Skin epidermis (tissue), 12 donors: ENCODE measurements around the gene PFN3.

Experiments used
- H3K27ac ChIP-seq, 21 experiments: fragments of 200-600 bp; sonication (generic) in 11 of 21; one replicate each; pipeline ENCODE4 v1.5.0; 2020; ENCODE audit warnings: mild to moderate bottlenecking in 3 of 21, inconsistent platforms in 2 of 21, moderate library complexity in 2 of 21
- H3K4me3 ChIP-seq, 7 experiments: fragments of 200-600 bp; sonication (generic) in 2 of 7; one replicate each; pipeline ENCODE4 v1.5.0; 2020; ENCODE audit warnings: inconsistent platforms in 2 of 7, mild to moderate bottlenecking in 2 of 7, moderate library complexity in 1 of 7

Gene PFN3

DNA sequence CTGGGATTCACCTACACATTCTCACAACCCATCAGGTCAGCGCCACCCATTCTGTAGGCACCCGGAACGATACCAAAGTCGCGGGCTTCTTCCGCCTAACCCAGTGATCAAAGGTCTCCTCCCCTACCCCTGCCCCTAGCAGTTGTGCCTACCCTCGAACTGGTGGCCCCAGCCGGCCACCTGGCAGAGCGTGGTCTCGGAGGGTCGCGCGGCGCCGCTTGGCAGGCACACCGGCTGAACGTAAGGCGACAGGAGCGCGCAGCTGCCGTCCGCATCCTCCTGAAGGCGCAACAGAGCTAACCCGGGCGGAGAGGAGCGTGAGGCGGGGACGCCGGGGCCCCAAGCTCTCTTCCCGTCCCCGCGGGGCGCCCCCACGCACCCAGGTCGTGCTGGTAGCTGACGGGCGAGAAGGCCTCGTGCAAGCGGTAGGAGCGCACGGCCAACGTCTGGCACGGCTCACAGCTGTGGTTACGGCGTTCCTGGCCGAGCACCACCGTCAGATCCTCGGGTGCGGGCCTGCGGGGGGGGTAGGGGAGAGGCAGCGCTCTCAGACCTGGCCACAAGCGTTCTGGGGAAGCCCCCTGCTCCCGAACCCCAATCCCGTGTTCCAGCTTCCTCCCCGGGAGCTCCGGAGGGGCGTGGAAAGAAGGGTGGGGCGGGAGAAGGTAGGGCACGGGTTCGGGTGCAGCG, 2.8 kb upstream of the PFN3 start:
- Histone ChIP-seq H3K4me3 (peak overlapping the region; percentile 33 to 54 (median 42)), H3K27ac (peak overlapping the region in 17 of 21 experiments; percentile 17 to 78 (median 47))

DNA sequence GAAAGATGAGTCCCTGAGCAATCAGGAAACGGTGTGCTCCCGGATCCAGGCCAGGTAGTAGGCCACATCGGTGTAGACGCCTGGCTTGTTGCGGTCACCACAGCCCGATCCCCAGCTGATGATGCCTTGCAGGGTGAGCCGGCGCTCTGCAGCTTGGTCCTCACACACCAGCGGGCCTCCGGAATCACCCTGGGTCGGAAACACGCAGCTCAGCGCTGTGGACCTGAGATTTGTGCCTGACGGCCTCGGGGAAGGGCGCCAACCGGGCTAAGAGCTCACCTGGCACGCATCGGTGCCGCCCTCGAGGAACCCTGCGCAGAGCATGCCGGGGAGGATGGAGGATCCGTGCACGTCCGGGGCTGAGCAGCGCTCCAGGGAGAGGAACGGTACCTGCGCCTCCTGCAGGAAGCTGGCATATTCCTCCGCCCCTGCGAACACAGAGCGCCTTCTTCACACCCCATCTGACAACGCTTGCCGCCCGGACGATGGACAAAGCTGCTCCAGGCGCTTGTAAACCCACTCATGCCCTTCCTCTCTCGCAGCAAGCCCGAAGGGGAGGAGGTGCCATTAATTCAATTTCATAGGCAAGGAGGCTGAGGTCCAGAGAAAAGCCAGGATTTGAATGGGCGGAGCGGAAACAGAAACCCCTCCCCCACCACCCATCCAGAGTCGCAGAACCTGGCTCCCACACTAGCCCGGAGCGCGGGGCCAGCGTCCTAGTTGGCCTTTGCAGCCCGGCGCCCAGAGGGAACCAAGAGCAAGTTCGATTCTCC, 2.0 kb upstream of the PFN3 start:
- H3K4me3 ChIP-seq = peak overlapping the region; percentile 33 to 54 (median 42)
- H3K27ac ChIP-seq = peak overlapping the region in 5 of 21 experiments; percentile 32 to 78 (median 71)

DNA sequence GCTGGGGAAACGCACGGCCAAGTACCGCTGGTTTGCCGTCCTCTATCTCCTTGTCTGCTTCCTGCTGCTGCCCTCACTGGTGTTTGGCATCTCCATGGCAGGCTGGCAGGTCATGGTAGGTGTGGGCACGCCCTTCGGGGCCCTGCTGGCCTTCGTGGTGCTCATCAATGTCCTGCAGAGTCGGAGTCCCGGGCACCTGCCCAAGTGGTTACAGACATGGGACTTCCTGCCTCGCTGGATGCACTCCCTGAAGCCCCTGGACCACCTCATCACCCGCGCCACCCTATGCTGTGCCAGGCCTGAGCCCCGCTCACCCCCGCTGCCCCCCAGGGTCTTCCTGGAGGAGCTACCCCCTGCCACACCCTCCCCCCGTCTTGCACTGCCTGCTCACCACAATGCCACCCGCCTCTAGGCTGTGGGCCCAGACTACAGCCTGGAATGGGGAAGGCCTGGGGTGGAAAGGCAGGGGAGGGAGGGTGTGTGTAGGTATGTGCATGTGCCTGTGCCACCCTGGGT, 2.5 kb downstream of the PFN3 start:
- no peak overlapping the region for H3K27ac ChIP-seq
- no peak overlapping the region for H3K4me3 ChIP-seq

DNA sequence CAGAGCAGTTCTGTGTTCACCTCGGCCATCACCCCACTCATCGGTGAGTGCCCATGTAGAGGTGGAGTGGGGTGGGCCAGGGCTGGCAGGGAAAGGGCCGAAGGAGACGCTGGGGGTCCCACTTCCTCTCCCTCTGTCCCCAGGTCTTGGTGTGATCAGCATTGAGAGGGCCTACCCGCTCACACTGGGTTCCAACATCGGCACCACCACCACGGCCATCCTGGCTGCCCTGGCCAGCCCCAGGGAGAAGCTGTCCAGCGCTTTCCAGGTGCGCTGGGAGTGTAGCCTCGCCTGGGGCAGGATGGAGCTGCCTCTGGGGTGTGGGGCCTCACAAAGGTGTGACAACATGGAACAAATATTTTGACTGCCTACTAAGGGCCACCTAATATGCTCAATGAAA, 3.7 kb downstream of the PFN3 start:
- Histone ChIP-seq H3K27ac (no peak overlapping the region), H3K4me3 (no peak overlapping the region)

DNA sequence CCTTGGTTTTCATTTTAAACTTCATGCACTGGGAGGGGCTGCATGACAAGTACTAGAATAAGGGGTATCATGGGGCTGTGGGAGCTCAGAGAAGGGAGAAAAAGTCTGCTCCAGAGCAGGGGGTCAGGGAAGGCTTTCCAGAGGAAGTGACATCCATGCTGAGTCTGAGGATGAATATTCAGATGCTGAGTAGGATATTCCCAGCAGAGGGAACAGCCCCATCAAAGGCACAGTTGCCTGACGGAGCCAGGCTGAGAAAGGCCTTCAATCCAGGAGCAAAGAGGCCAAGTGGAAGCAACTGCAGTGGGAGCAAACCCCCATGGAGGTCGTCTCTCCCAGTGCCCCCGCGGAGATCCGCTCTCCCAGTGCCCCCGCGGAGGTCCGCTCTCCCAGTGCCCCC, 4.4 kb downstream of the PFN3 start:
- no peak overlapping the region for H3K4me3 ChIP-seq
- H3K27ac ChIP-seq = no peak overlapping the region

DNA sequence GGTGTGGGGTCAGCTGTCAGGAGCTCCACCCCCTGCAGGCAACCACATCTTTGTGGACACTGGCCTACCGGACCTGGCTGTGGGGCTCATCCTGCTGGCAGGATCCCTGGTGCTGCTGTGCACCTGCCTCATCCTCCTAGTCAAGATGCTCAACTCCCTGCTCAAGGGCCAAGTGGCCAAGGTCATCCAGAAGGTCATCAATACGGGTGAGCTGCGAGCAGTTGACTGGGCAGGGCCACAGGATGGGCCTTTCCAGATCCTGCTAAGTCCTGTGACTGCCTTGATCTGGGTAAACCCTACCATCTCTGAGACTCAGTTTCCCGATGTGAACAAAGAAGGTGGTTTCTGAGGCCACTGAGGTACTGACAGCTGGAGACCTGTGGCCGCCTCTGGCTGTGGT, 6.5 kb downstream of the PFN3 start:
- no peak overlapping the region for H3K4me3 ChIP-seq
- H3K27ac ChIP-seq = no peak overlapping the region

DNA sequence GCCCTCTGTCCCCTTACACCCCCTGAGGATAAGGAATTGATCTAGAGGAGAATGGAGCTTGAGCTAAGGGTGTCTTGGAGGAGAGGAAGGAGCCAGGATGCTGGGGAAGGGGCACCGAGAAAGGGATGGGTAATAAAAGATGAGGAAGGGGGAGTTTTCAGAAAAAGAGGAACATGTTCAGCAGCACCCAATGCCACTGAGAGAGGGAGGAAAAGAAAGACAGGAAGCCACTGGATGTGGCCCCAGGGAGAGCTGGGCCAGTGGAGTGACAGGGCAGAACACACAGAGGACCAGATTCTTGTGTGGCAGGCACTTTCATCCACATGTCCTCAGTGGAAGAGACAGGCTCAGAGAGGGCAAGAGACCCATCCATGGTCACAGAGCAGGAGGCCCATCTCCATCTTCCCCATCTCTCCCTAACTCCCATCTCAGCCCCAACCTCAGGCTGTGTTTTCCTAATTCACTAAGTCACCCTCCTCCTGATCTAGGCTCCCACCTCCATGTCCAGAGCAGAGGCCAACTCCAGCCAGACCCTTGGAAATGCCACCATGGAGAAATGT, 7.2 kb downstream of the PFN3 start:
- Histone ChIP-seq H3K27ac (no peak overlapping the region), H3K4me3 (no peak overlapping the region)

DNA sequence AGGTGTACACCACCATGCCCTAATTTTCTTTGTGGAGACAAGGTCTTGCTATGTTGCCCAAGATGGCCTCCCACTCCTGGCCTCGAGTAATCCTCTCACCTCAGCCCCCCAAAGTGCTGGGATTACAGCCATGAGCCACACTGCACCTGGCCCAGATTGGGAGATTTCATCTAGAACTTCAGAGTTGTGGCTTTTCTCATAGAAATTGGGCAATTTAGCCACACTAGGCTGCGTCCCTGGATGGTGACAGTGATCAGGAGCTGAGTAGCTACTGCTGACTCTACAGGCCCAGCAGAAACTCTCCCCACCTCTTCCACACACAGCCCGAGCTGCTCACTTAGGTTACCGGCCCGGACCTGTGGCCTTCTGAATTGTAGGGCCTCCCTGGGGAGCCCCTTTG, 7.7 kb downstream of the PFN3 start:
- Histone ChIP-seq H3K27ac (no peak overlapping the region), H3K4me3 (no peak overlapping the region)

DNA sequence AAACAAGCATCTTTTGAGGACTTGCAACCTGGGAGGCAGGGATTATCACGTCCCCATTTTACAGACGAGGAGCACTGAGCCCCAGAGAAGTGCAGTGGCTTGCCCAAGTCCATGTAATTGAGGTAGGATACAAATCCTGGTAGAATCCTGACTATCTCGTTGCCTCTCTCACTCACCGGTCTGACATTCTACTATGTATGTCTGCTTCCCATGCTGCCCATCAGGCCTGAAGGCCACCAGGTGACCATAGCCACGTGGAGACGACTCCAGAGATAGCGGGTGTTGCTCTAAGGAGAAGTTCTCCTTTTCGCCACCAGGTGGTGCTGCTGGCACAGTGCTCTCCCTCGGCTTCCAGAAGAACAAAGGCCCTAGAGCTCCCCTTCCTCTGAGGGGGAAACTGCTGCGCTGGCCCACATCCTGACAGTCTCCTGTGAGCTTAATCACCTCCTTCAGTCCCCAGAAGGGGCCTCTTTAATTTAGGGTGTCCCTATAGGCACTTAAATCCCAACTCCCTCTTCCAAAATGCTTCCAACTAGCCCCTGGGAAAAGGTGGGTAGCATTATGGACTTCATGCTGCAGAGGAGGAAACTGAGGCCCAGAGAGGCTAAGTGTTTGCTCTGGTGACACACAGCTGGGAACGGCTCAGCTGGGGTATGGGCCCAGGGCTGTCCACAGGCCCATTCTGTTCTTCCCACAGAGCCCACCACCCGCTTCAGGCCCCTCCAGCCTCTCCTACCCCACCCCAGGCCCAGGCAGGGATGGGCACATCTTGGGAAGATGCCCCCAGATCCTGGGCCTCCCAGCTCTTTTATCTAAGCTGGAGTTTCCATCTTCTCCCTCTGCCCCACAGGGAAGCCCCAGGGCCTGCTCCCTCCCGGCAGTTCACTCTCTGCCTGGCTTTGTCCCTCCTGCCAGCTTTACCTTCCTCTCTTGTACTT, 9.8 kb downstream of the PFN3 start:
- Histone ChIP-seq H3K27ac (peak overlapping the region in 19 of 21 experiments; percentile 2 to 90 (median 65)), H3K4me3 (no peak overlapping the region)

DNA sequence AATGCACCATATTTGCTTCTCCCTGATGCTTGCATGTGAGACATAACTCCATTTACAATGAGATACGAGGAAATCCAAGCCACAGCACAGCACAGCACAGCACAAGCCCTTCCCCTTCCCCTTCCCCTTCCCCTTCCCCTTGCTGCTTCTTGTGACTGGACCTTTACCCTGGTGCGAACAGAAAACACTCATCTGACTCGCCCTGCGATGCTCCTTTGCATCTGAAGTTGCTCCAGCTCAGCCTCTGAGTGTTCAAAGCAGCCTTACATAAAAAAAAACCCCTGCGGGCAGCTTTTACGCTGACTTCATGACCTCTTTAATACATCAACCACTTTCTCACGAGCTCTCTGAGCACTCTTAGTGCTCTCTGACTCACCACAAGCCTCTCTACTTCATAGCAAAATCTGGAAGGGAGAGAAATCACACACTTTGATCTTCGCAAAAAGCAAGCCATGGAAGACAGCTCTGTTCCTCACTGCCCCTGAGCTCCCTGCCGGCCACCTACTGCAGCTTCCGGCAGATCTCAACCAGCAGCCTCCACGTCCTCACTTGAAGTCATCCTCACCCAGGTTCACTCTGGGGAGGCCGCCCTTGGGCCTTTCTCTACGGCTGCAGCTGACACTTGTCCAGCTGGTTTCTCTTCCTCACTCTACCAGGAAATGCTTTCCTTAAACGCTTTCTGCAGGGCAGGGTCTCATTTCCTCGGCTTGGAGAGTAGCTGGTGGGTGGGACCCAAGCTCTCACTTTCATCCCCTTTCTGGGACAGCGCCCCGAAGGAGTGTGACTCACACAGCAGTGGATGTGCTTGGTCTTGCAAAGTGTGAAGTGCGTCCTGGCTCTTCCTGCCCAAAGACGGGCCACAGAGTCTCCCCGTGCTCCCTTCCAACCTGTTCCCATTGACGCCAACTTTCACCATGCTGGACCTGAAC, 11.0 kb downstream of the PFN3 start:
- peak overlapping the region in 19 of 21 experiments; percentile 27 to 90 (median 65) for H3K27ac ChIP-seq
- H3K4me3 ChIP-seq = peak overlapping the region in 1 of 7 experiments; percentile 12

DNA sequence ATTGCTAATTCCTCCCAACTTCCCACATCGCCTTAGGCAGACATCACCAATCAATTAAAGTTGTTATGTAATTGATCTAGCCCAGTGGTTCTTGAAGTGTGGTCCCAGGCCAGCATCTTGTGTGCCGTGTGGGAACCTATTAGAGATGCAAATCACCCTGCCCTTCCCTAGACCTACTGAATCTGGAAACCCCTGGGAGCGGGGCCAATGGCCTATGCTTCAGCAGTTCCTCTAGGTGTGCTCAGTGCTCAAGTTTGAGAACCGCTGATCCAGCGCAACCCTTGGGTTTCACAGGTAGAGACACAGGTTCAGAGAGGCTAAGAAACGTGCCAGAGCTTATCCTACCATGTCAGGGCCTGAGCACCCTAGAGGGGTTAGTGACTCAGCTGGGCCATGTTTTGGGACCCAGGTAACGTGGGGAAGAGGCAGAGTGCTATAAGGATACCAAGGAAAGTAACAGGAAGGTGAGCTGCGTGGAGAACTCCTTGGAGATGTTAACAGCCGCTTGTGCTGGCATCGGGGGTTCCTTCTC, 11.9 kb downstream of the PFN3 start:
- Histone ChIP-seq H3K4me3 (peak overlapping the region in 1 of 7 experiments; percentile 12), H3K27ac (peak overlapping the region in 17 of 21 experiments; percentile 12 to 90 (median 65))

DNA sequence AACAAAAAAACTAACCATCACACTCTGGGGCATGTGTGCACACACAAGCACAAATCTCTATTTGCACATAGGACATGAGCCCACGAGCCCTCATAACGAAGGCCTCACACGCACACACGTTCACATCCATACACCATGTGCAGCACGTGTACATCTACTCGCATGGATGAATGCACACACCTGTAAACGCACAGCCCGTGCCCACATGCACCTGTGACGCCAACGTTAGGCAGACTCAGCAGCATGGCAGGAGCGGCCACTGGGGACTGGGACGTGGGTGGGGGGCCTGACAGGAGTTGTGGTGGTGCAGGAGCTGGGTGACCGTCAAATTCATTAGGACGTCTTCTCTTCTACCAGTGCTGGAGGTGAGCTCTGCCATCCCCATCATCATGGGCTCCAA, 13.1 kb downstream of the PFN3 start:
- no peak overlapping the region for H3K4me3 ChIP-seq

DNA sequence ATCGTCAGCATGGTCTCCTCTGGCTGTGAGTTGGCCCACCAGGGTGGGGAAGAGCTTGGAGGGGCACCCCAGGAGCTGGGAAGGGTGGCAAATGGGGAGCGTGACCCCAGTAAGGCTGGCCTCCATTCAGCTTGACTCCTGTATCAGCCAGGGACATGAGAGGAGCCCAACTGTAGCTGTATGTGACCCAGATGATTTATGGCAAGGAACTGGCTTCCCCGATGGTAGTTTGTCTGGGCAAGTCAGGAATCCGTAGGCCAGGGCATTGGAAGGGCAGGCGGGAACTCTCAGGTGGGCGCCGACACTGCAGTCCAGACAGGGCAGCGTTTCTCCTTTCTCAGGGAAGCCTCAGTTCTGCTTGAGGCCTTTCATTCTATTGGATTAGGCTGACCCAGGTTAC, 13.9 kb downstream of the PFN3 start:
- Histone ChIP-seq H3K4me3 (no peak overlapping the region), H3K27ac (peak overlapping the region in 1 of 21 experiments; percentile 47)

More for the DNA sequence above, 13.1 kb downstream of the PFN3 start:
- peak overlapping the region in 1 of 21 experiments; percentile 90 for H3K27ac ChIP-seq

DNA sequence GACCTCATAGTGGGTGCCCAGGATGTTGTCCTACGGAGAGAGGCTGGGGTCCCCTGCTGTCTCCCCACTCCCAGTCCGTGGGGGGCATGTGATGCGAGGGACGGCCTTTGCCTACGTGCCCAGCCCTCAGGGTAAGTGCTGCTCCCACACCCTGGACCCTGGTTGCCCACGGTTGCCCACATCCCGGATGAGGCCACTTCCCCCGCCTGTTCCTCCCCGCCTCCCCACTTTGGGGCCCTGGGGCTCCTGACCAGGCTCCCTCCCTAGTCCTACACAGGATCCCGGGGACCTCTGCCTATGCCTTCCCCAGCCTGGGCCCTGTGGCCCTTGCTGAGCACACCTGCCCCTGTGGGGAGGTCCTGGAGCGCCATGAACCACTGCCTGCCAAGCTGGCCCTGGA, 14.7 kb downstream of the PFN3 start:
- Histone ChIP-seq H3K27ac (peak overlapping the region in 1 of 21 experiments; percentile 47), H3K4me3 (no peak overlapping the region)

DNA sequence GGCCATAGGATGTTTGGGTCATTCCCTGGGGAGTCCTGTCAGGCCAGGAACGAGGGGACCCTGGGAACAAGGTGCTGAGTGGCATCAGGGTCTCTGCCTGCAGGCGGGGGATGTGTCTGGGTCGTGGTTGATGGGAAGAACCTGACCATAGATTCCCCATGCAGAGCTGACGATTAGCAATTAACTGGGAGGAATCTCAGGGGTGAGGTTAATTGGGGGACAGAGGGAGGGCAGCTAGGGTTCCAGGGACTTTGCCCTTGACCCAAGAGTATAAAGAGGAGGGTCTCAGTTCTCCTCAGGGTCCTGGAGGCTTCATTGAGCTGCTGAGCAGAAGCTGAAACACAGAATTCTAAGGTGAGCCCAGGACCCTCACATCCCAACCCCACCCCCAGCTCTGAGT, 16.3 kb downstream of the PFN3 start, which contains the start of gene SLC34A1:
Gene SLC34A1 (plus strand): TSS at position 301 of the 400 bp plus-strand sequence. CDS start 1,308 bp downstream, outside the sequence.
- Histone ChIP-seq H3K27ac (no peak within 1 kb of the TSS), H3K4me3 (no peak within 1 kb of the TSS)

DNA sequence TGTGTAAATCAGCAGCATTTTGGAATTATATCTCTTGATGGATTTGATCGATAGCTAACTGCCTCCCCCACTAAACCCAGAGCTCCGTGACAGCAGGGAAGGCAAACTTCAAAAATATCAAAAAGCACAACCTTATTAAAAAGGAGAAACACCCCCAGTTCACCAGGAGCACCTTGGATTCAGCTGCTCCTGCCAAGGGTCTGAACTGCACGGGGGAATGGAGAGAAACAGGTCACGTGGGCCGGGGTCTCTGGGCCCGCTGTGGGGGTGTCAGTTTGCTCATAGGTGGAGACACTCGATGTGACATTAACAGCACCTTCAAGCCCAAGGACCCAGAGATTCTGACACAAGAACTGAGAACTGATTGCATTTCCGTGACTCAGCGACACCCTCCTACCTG, 17.3 kb downstream of the PFN3 start:
- no peak overlapping the region for H3K27ac ChIP-seq
- no peak overlapping the region for H3K4me3 ChIP-seq

DNA sequence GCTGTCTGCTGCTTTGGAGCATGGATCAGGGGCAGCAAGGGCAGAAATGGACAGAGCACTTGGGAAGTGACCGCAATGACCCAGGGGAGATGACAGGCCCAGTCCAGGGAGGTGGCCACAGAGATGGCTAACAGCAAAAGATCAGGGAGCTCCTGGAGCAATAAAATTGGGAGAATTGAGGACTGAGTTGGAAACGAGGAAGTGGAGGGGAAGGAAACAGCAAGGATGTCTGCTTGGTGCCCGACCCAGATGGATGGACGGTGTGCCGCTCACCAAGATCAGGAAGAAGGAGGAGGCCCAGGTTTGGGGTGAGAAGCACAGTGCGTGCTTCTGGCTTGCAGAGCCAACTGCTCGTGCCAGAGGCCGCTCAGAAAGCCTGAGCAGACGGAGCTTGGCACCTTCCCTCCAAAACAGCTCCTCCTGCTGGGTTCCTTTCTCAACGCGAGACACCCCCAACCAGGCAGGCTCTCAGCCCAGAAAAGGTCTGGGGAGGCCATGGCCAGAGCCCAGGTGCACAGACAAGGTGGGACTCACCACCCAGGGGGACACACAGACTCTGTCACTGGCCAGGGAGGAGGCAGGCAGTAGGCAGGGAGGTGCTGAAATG, 17.9 kb downstream of the PFN3 start:
- Histone ChIP-seq H3K4me3 (no peak overlapping the region), H3K27ac (no peak overlapping the region)

DNA sequence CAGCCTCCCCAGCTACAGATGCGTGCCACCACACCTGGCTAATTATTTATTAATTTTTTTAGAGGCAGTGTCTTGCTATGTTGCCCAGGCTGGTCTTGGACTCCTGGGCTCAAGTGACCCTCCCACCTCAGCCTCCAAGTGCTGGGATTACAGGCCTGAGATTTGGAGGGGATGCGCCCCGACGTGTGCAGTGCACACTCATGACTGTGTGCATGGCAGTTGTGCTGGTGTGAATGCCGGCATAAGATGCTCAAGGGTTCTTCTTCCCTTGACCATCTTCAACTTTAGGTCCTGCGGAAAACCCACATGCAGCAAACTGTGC, 19.7 kb downstream of the PFN3 start:
- H3K4me3 ChIP-seq = no peak overlapping the region
- H3K27ac ChIP-seq = no peak overlapping the region
